Fibroblast of lung (primary cell): ENCODE results near the gene DIS3L. TPM values are rescaled to one million over a fixed set of nuclear protein-coding genes. Genes with fewer than 3 reads are reported as not detected.
"Not testable (repeated sequence)": the region's sequence is repeated elsewhere in the genome, so short reads cannot be mapped to it uniquely, and the experiment has no call there.

Source experiments
- DNase-seq, 2 donors: peaks; one replicate each; pipeline versions ENCODE4 v3.0.0 to v3.0.0-alpha.2; 2010; ENCODE audit warnings: low read depth in 2 of 2
- H2AFZ ChIP-seq: 2 replicates; pipeline ENCODE4 v1.5.1; 2012; ENCODE audit warnings: low read length, control low read depth, inconsistent platforms
- H3K27ac ChIP-seq: 2 replicates; pipeline ENCODE4 v1.5.1; 2011; ENCODE audit warnings: low read length, control low read depth; ENCODE audit not compliant: insufficient read depth
- H3K27me3 ChIP-seq: 2 replicates; pipeline ENCODE4 v1.5.1; 2011; ENCODE audit warnings: mild to moderate bottlenecking, low read length; ENCODE audit not compliant: control insufficient read depth, insufficient read depth
- H3K36me3 ChIP-seq: 2 replicates; pipeline ENCODE4 v1.5.1; 2011; ENCODE audit warnings: low read length; ENCODE audit not compliant: control insufficient read depth, insufficient read depth
- H3K4me1 ChIP-seq: 2 replicates; pipeline ENCODE4 v1.5.1; 2011; ENCODE audit warnings: low read length; ENCODE audit not compliant: control insufficient read depth, insufficient read depth; ENCODE audit errors: extremely low read depth
- H3K4me2 ChIP-seq: 2 replicates; pipeline ENCODE4 v1.5.1; 2011; ENCODE audit warnings: low read length, control low read depth; ENCODE audit not compliant: insufficient read depth; ENCODE audit errors: extremely low read depth
- H3K4me3 ChIP-seq, 4 experiments: fragments of 200-600 bp in 1 of 4; sonication (generic) in 1 of 4; replicated peaks in 1 of 4; 2 replicates each; pipeline ENCODE4 v1.5.1; 2011 to 2016; ENCODE audit warnings: low read length in 4 of 4, low read depth in 3 of 4, mild to moderate bottlenecking in 3 of 4, control low read depth in 2 of 4, inconsistent platforms in 1 of 4, mixed read lengths in 1 of 4; ENCODE audit not compliant: insufficient read depth in 1 of 4; ENCODE audit errors: control extremely low read depth in 1 of 4
- H3K79me2 ChIP-seq: 2 replicates; pipeline ENCODE4 v1.5.1; 2012; ENCODE audit warnings: mild to moderate bottlenecking, low read length, inconsistent platforms; ENCODE audit not compliant: control insufficient read depth, insufficient read depth
- H3K9ac ChIP-seq: 2 replicates; pipeline ENCODE4 v1.5.1; 2011; ENCODE audit warnings: mild to moderate bottlenecking, low read length, control low read depth; ENCODE audit not compliant: insufficient read depth
- H3K9me3 ChIP-seq: 2 replicates; pipeline ENCODE4 v1.5.1; 2012; ENCODE audit warnings: low read depth, low read length; ENCODE audit not compliant: control insufficient read depth, insufficient read depth
- H4K20me1 ChIP-seq: 2 replicates; pipeline ENCODE4 v1.5.1; 2011; ENCODE audit warnings: low read length; ENCODE audit not compliant: control insufficient read depth, insufficient read depth; ENCODE audit errors: extremely low read depth
- EZH2 ChIP-seq: IDR thresholded peaks from 2 replicates; pipeline ENCODE4 v1.5.1; 2012; ENCODE audit warnings: low read length, control low read depth, mild to moderate bottlenecking; ENCODE audit errors: missing control alignments
- polyA plus RNA-seq, 2 donors: library from polyadenylated mRNA; depleted of rRNA in 1 of 2; stranded (reverse) in 1 of 2; unstranded in 1 of 2; fragments of >200 nt; gene quantifications; 2 replicates each; pipeline ENCODE4 v1.2.1, GENCODE V29; 2011 to 2012; ENCODE audit warnings: missing spikeins in 1 of 2
- total RNA-seq: library from RNA; depleted of rRNA; stranded (reverse); fragments of >200 nt; gene quantifications from 2 replicates; pipeline ENCODE4 v1.2.1, GENCODE V29; 2014
- TF ChIP-seq, protein P1 (sequence below), 2 donors: IDR thresholded peaks in 1 of 2; conservative IDR thresholded peaks in 1 of 2; 1 replicate in 1 of 2; 2 replicates in 1 of 2; pipeline ENCODE4 v1.5.1; 2011 to 2012; ENCODE audit warnings: low read length in 2 of 2, control low read depth in 1 of 2, inconsistent platforms in 1 of 2, low read depth in 1 of 2, mild to moderate bottlenecking in 1 of 2

DIS3L gene
- total and polyA plus RNA-seq, 2 donors (not counting 1 experiment from before 2014, with no cell fraction given) = 11.2 to 25.1 TPM

DNA sequence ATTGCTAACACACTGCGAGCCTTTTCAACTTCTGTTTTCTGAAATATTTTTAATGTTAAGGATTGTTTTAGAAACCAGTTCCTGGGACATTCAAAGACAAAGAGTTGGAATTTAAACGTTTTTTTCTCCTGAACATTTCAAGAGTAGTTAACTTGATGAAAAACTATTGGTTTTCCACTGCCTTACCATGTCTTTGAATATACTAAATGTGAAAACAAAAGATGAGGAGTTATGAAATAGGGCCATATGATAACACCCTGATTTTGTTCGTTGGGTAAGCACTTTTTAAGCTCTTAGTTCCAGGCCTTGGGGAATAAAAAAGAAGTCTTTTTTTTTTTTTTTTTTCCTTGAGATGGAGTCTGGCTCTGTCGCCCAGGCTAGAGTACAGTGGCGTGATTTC, 2.8 kb downstream of the DIS3L start:
- no peak overlapping the region for H3K27ac ChIP-seq
- H3K4me2 ChIP-seq = no peak overlapping the region
- no peak overlapping the region for H2AFZ ChIP-seq
- TF ChIP-seq, protein P1, sequence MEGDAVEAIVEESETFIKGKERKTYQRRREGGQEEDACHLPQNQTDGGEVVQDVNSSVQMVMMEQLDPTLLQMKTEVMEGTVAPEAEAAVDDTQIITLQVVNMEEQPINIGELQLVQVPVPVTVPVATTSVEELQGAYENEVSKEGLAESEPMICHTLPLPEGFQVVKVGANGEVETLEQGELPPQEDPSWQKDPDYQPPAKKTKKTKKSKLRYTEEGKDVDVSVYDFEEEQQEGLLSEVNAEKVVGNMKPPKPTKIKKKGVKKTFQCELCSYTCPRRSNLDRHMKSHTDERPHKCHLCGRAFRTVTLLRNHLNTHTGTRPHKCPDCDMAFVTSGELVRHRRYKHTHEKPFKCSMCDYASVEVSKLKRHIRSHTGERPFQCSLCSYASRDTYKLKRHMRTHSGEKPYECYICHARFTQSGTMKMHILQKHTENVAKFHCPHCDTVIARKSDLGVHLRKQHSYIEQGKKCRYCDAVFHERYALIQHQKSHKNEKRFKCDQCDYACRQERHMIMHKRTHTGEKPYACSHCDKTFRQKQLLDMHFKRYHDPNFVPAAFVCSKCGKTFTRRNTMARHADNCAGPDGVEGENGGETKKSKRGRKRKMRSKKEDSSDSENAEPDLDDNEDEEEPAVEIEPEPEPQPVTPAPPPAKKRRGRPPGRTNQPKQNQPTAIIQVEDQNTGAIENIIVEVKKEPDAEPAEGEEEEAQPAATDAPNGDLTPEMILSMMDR (conservative IDR thresholded peaks at IDR 0.05 in 1 of 2, IDR thresholded peaks at IDR 0.05 in 1 of 2; ENCODE audit: low read depth in 1 of 2, low read length in 2 of 2) = no peak
- TF ChIP-seq EZH2 = no peak
- peaks cover 1% of the 10 kb centered on the region for H3K79me2 ChIP-seq
- no peak overlapping the region for H3K9ac ChIP-seq
- no peak overlapping the region for H3K4me3 ChIP-seq
- DNase-seq = no peak
- H4K20me1 ChIP-seq = no peaks in the 10 kb centered on the region
- H3K27me3 ChIP-seq = no peaks in the 10 kb centered on the region
- H3K36me3 ChIP-seq = no peaks in the 10 kb centered on the region
- H3K9me3 ChIP-seq = no peaks in the 10 kb centered on the region
- H3K4me1 ChIP-seq = peaks cover 2% of the 10 kb centered on the region

DNA sequence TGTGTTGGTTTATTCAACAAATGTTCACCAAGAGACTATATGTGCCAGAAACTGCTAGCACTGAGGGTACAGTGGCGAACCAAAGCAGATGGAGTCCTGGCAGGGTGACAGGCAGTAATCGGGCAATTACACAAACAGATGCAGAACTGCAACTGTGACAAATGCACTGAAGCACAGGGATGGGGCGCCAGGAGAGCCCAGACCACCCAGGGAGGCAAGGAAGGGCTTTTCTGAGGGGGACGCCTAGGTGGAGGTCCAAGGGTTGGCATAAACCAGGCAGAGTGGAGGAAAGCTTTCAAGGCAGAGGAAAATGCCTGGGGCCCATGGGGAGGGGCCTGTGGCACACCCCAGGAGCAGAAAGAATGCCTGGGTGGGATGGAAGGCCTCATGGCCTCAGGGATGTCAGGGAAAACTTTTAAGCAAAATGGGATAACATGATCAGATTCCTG, 5.5 kb downstream of the DIS3L start:
- peak in 1 of 2 donors; percentile 6 for DNase-seq

DNA sequence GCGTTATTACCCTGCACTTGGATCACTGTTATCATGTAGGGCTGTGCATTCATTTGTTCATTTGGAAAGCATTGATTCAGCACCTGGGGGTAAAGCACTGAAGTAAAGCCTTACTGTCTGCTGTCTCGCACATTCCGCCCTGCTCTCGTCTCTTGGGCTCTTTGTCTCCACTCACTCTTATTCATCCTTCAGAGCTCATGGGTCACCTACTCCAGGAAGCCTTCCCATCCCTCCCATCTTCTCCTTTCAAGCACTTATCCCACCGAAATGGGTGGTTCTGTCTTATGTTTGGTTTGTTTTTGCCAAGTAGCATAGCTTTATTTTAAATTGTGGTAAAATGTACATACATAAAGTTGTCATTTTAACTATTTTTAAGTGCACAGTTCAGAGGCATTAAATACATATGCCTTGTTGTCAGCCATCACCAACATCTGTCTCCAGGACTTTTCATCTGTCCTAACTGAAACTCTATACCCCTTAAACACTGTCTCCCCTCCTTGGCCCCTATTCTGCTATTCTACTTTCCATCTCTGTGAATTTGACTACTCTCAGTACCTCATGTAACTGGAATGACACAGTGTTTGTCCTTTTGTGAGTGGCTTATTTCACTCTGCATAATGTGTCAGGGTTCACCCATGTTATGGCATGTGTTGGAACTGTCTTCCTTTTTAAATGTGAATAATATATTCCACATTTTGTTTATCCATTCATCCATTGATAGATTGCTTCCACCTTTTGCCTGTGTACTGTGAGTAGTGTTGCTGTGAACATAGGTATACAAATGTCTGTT, 9.3 kb downstream of the DIS3L start:
- Histone ChIP-seq H3K4me3 (no peak overlapping the region), H3K36me3 (no peaks in the 10 kb centered on the region), H3K9ac (no peak overlapping the region), H3K27ac (no peak overlapping the region), H3K4me1 (no peaks in the 10 kb centered on the region), H3K27me3 (no peaks in the 10 kb centered on the region), H3K4me2 (no peak overlapping the region), H4K20me1 (no peaks in the 10 kb centered on the region), H3K79me2 (no peaks in the 10 kb centered on the region), H3K9me3 (no peaks in the 10 kb centered on the region), H2AFZ (no peak overlapping the region)
- no peak for DNase-seq
- TF ChIP-seq, protein P1 (conservative IDR thresholded peaks at IDR 0.05 in 1 of 2, IDR thresholded peaks at IDR 0.05 in 1 of 2; ENCODE audit: low read depth in 1 of 2, low read length in 2 of 2) = no peak
- no peak for TF ChIP-seq EZH2

More for the DNA sequence above, 5.5 kb downstream of the DIS3L start:
- Histone ChIP-seq H3K36me3 (no peaks in the 10 kb centered on the region), H3K4me3 (no peak overlapping the region), H3K4me2 (no peak overlapping the region), H3K9ac (no peak overlapping the region), H2AFZ (no peak overlapping the region), H3K27ac (no peak overlapping the region), H3K79me2 (peaks cover 1% of the 10 kb centered on the region), H3K4me1 (peaks cover 2% of the 10 kb centered on the region), H3K9me3 (no peaks in the 10 kb centered on the region), H3K27me3 (no peaks in the 10 kb centered on the region), H4K20me1 (no peaks in the 10 kb centered on the region)
- TF ChIP-seq, protein P1 (conservative IDR thresholded peaks at IDR 0.05 in 1 of 2, IDR thresholded peaks at IDR 0.05 in 1 of 2; ENCODE audit: low read depth in 1 of 2, low read length in 2 of 2) = no peak
- no peak for TF ChIP-seq EZH2

DNA sequence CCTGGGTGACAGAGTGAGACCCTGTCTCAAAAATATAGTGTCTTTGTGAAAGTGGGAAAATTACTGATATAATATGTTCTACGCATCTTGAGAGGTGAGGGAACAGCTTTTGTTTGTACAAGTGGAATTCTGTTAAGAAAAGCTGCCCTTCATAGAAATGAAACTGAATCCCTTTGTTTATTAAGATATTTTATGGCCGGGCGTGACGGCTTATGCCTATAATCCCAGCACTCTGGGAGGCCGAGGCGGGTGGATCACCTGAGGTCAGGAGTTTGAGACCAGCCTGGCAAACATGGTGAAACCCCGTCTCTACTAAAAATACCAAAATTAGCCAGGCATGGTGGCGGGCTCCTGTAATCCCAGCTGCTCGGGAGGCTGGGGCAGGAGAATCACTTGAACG, 11.1 kb downstream of the DIS3L start:
- not testable (repeated sequence) for H3K4me2 ChIP-seq, H3K27me3 ChIP-seq, H3K9ac ChIP-seq, H3K27ac ChIP-seq, H3K36me3 ChIP-seq, H2AFZ ChIP-seq, H4K20me1 ChIP-seq, H3K79me2 ChIP-seq, H3K4me3 ChIP-seq, H3K9me3 ChIP-seq, H3K4me1 ChIP-seq, DNase-seq
